HCEC 1CT (cell line): ENCODE measurements around the gene ADIRF.
"Not testable (repeated sequence)": the region's sequence is repeated elsewhere in the genome, so short reads cannot be mapped to it uniquely, and the experiment has no call there.

Experiments used
- DNase-seq: peaks from one replicate; pipeline ENCODE4 v3.0.0-alpha.2; 2017

ADIRF gene

GRCh38 chr10:86981020-86981419, 12.7 kb downstream of the ADIRF start:
- DNase-seq: not testable (repeated sequence)

GRCh38 chr10:86981716-86982115, 13.4 kb downstream of the ADIRF start:
- DNase-seq: no peak

- DNase-seq: not testable (repeated sequence)
Observed at GRCh38 chr10:86984498-86984897, 16.2 kb downstream of the ADIRF start.

- DNase-seq: no peak
Observed at GRCh38 chr10:86988520-86988919, 20.2 kb downstream of the ADIRF start.

- not testable (repeated sequence) for DNase-seq
Observed at GRCh38 chr10:86991362-86991761, 23.1 kb downstream of the ADIRF start.

GRCh38 chr10:86992456-86992855, 24.2 kb downstream of the ADIRF start:
- DNase-seq: no peak

- no peak for DNase-seq
Observed at GRCh38 chr10:86992929-86993328, 24.6 kb downstream of the ADIRF start.

- not testable (repeated sequence) for DNase-seq
Observed at GRCh38 chr10:86999802-87000403, 31.6 kb downstream of the ADIRF start.

GRCh38 chr10:87000491-87000890, 32.2 kb downstream of the ADIRF start:
- DNase-seq: peak; percentile 71

- not testable (repeated sequence) for DNase-seq
Observed at GRCh38 chr10:87007124-87007523, 38.8 kb downstream of the ADIRF start.

- DNase-seq: not testable (repeated sequence)
Observed at GRCh38 chr10:87007674-87008073, 39.4 kb downstream of the ADIRF start.

- DNase-seq: not testable (repeated sequence)
Observed at GRCh38 chr10:87008303-87008702, 40.0 kb downstream of the ADIRF start.

- DNase-seq: not testable (repeated sequence)
Observed at GRCh38 chr10:87009134-87009696, 40.9 kb downstream of the ADIRF start.

GRCh38 chr10:87013528-87013927, 45.2 kb downstream of the ADIRF start:
- not testable (repeated sequence) for DNase-seq

- DNase-seq: not testable (repeated sequence)
Observed at GRCh38 chr10:87014986-87015716, 46.9 kb downstream of the ADIRF start.

GRCh38 chr10:87018127-87018526, 49.8 kb downstream of the ADIRF start:
- not testable (repeated sequence) for DNase-seq

- DNase-seq: not testable (repeated sequence)
Observed at GRCh38 chr10:87019066-87019465, 50.8 kb downstream of the ADIRF start.

- not testable (repeated sequence) for DNase-seq
Observed at GRCh38 chr10:87019504-87019903, 51.2 kb downstream of the ADIRF start.

- not testable (repeated sequence) for DNase-seq
Observed at GRCh38 chr10:87020056-87020455, 51.8 kb downstream of the ADIRF start, which contains the start of gene FAM25A. TSS of gene FAM25A (plus strand) at chr10:87020294. CDS start at chr10:87020325, 31 bp downstream.
